HEK293 (cell line): ENCODE measurements around the gene PPP6R1.
A peak's percentile ranks its signal among the peaks of the same experiment; 100 is the strongest.

Experiments used
- CTCF ChIP-seq: fragments of 450-650 bp; formaldehyde crosslinking; IDR thresholded peaks from 2 replicates; pipeline ENCODE4 v1.5.1; 2016; ENCODE audit warnings: missing biosample characterization, missing genetic modification characterization
- GFI1B ChIP-seq: fragments of 450-650 bp; formaldehyde crosslinking; IDR thresholded peaks from 2 replicates; pipeline ENCODE4 v1.5.1; 2016; ENCODE audit warnings: missing biosample characterization, missing genetic modification characterization
- GLIS1 ChIP-seq: fragments of 450-650 bp; formaldehyde crosslinking; IDR thresholded peaks from 2 replicates; pipeline ENCODE4 v1.5.1; 2016; ENCODE audit warnings: missing biosample characterization, missing genetic modification characterization
- IKZF3 ChIP-seq: fragments of 450-650 bp; IDR thresholded peaks from 2 replicates; pipeline ENCODE4 v1.5.0; 2018; ENCODE audit warnings: missing biosample characterization, mild to moderate bottlenecking, missing genetic modification characterization, moderate library complexity
- INSM2 ChIP-seq: fragments of 450-650 bp; formaldehyde crosslinking; IDR thresholded peaks from 2 replicates; pipeline ENCODE4 v1.5.1; 2016; ENCODE audit warnings: missing biosample characterization, missing genetic modification characterization
- KLF17 ChIP-seq: fragments of 450-650 bp; formaldehyde crosslinking; IDR thresholded peaks from 2 replicates; pipeline ENCODE4 v1.5.1; 2016; ENCODE audit warnings: missing biosample characterization, missing genetic modification characterization
- OSR2 ChIP-seq: fragments of 450-650 bp; formaldehyde crosslinking; IDR thresholded peaks from 2 replicates; pipeline ENCODE4 v1.5.1; 2016; ENCODE audit warnings: missing biosample characterization, missing genetic modification characterization
- OVOL3 ChIP-seq: fragments of 450-650 bp; formaldehyde crosslinking; IDR thresholded peaks from 2 replicates; pipeline ENCODE4 v1.5.1; 2016; ENCODE audit warnings: missing biosample characterization, missing genetic modification characterization
- ZBTB10 ChIP-seq: fragments of 450-650 bp; formaldehyde crosslinking; IDR thresholded peaks from 2 replicates; pipeline ENCODE4 v1.5.1; 2016; ENCODE audit warnings: missing biosample characterization, missing genetic modification characterization
- ZBTB49 ChIP-seq: fragments of 450-650 bp; formaldehyde crosslinking; IDR thresholded peaks from 2 replicates; pipeline ENCODE4 v1.5.1; 2016; ENCODE audit warnings: missing biosample characterization, missing genetic modification characterization, low read depth
- ZNF146 ChIP-seq: fragments of 450-650 bp; formaldehyde crosslinking; IDR thresholded peaks from 2 replicates; pipeline ENCODE4 v1.5.1; 2016; ENCODE audit warnings: missing biosample characterization, missing genetic modification characterization
- ZNF169 ChIP-seq: fragments of 450-650 bp; formaldehyde crosslinking; IDR thresholded peaks from 2 replicates; pipeline ENCODE4 v1.5.1; 2016; ENCODE audit warnings: missing biosample characterization, missing genetic modification characterization
- ZNF223 ChIP-seq: fragments of 450-650 bp; formaldehyde crosslinking; IDR thresholded peaks from 2 replicates; pipeline ENCODE4 v1.5.1; 2016; ENCODE audit warnings: missing biosample characterization, missing genetic modification characterization
- ZNF280C ChIP-seq: fragments of 450-650 bp; formaldehyde crosslinking; IDR thresholded peaks from 2 replicates; pipeline ENCODE4 v1.5.1; 2016; ENCODE audit warnings: missing biosample characterization, missing genetic modification characterization
- ZNF311 ChIP-seq: fragments of 450-650 bp; formaldehyde crosslinking; IDR thresholded peaks from 2 replicates; pipeline ENCODE4 v1.5.1; 2017; ENCODE audit warnings: missing biosample characterization, missing genetic modification characterization, borderline replicate concordance
- ZNF335 ChIP-seq: fragments of 450-650 bp; formaldehyde crosslinking; conservative IDR thresholded peaks from 2 replicates; pipeline ENCODE4 v1.5.1; 2016; ENCODE audit warnings: missing biosample characterization, missing genetic modification characterization
- ZNF362 ChIP-seq: fragments of 450-650 bp; formaldehyde crosslinking; IDR thresholded peaks from 2 replicates; pipeline ENCODE4 v1.5.1; 2016; ENCODE audit warnings: missing biosample characterization, missing genetic modification characterization
- ZNF391 ChIP-seq: fragments of 450-650 bp; formaldehyde crosslinking; IDR thresholded peaks from 2 replicates; pipeline ENCODE4 v1.5.1; 2016; ENCODE audit warnings: low read depth, missing biosample characterization, missing genetic modification characterization, borderline replicate concordance
- ZNF404 ChIP-seq: fragments of 450-650 bp; formaldehyde crosslinking; IDR thresholded peaks from 2 replicates; pipeline ENCODE4 v1.5.1; 2017; ENCODE audit warnings: missing biosample characterization, missing genetic modification characterization
- ZNF426 ChIP-seq: fragments of 450-650 bp; formaldehyde crosslinking; IDR thresholded peaks from 2 replicates; pipeline ENCODE4 v1.5.1; 2017; ENCODE audit warnings: missing biosample characterization, missing genetic modification characterization, mild to moderate bottlenecking, inconsistent platforms, moderate library complexity
- ZNF48 ChIP-seq: fragments of 450-650 bp; formaldehyde crosslinking; IDR thresholded peaks from 2 replicates; pipeline ENCODE4 v1.5.1; 2016; ENCODE audit warnings: missing biosample characterization, missing genetic modification characterization
- ZNF571 ChIP-seq: fragments of 450-650 bp; formaldehyde crosslinking; IDR thresholded peaks from 2 replicates; pipeline ENCODE4 v1.5.0; 2017; ENCODE audit warnings: missing biosample characterization, missing genetic modification characterization
- ZNF596 ChIP-seq: fragments of 450-650 bp; IDR thresholded peaks from 2 replicates; pipeline ENCODE4 v1.5.0; 2018; ENCODE audit warnings: missing biosample characterization, mild to moderate bottlenecking, missing genetic modification characterization, moderate library complexity
- ZNF837 ChIP-seq: fragments of 450-650 bp; formaldehyde crosslinking; IDR thresholded peaks from 2 replicates; pipeline ENCODE4 v1.5.1; 2016; ENCODE audit warnings: missing biosample characterization, missing genetic modification characterization

PPP6R1 gene

GRCh38 chr19:55258828-55259539, at the start of gene PPP6R1 (continued):
- TF ChIP-seq ZNF335 (tag by site-specific recombination) (peak; percentile 84), ZNF391 (tag by site-specific recombination) (peak; percentile 91; the same call in 1 of the 2 replicates), KLF17 (tag by site-specific recombination) (peak; percentile 95), ZBTB10 (tag by site-specific recombination) (peak; percentile 82), ZNF426 (no peak), ZNF48 (tag by site-specific recombination) (no peak), CTCF (tag by site-specific recombination) (no peak), ZNF146 (tag by site-specific recombination) (no peak), ZBTB49 (no peak), ZNF571 (no peak), ZNF280C (no peak), ZNF596 (tag by site-specific recombination) (no peak), GFI1B (tag by site-specific recombination) (peak; percentile 86; the same call in 1 of the 2 replicates), ZNF169 (no peak), OSR2 (tag by site-specific recombination) (no peak), ZNF837 (tag by site-specific recombination) (no peak), ZNF311 (tag by site-specific recombination) (no peak), ZNF223 (tag by site-specific recombination) (no peak), GLIS1 (tag by site-specific recombination) (peak; percentile 69), INSM2 (peak; percentile 49; the same call in 1 of the 2 replicates), ZNF404 (tag by site-specific recombination) (no peak), ZNF362 (tag by site-specific recombination) (no peak), OVOL3 (tag by site-specific recombination) (peak; percentile 59), IKZF3 (tag by site-specific recombination) (peak; percentile 95)
